ENCODE measurements around the gene CASP8AP2. TPM values are rescaled to one million over a fixed set of nuclear protein-coding genes. Genes with fewer than 3 reads are reported as not detected.
"Not testable (repeated sequence)": the region's sequence is repeated elsewhere in the genome, so short reads cannot be mapped to it uniquely, and the experiment has no call there.

The CASP8AP2 gene
- total and polyA plus RNA-seq, 2 donors, result 8.9 to 38.8 TPM

- Histone ChIP-seq H3K4me3 (ENCODE audit: low read depth, low read length) (no peak overlapping the region), H3K4me1 (ENCODE audit: insufficient read depth) (no peaks in the 10 kb centered on the region), H3K27ac (ENCODE audit: low read depth) (no peak overlapping the region), H3K36me3 (ENCODE audit: insufficient read depth) (no peaks in the 10 kb centered on the region)
- WGBS, result 87% methylated on average over 44 of the region's 44 CpGs
- no peak for DNase-seq (ENCODE audit: extremely low spot score)
Observed at GRCh38 chr6:89886378-89887120, 56.9 kb downstream of the CASP8AP2 start.

DNA sequence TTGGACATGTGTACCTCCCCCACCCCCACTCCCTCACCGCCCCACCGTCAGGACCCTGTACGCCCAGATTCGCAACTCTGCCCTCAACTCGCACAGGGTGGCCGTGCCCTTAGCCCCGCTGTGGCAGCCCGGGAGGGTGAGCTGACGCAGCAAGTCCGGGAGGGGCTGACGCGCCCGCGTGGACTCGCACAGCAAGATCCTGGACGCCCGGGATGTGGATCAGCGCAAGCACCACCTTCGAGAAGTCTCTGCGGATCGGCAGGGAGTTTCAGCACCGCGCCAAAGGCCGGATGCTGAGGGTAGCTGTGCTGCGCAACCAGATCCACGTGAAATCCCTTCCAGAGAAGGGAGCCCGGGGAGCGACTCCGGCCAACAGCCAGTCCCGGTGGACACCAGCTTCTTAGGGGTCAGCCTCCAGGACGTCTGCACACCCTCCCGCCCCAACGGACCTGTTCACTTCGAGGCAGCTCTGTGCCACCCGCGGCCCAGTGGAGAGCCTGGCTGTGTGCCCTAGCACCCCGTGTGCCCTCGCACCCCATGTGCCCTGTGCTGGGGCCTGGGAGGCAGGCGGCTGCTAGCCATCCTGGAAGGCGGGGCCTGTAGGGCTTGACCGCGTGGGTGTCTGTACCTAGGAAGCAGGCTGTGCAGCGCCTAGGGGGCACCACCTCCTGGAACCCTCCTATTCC is 57.9 kb downstream of the CASP8AP2 start:
- H3K4me3 ChIP-seq (ENCODE audit: low read depth, low read length), result no peak overlapping the region
- H3K4me1 ChIP-seq (ENCODE audit: insufficient read depth), result no peaks in the 10 kb centered on the region
- 21% methylated on average over 43 of the region's 43 CpGs for WGBS
- no peak for DNase-seq (ENCODE audit: extremely low spot score)
- no peak overlapping the region for H3K27ac ChIP-seq (ENCODE audit: low read depth)
- H3K36me3 ChIP-seq (ENCODE audit: insufficient read depth), result no peaks in the 10 kb centered on the region

DNA sequence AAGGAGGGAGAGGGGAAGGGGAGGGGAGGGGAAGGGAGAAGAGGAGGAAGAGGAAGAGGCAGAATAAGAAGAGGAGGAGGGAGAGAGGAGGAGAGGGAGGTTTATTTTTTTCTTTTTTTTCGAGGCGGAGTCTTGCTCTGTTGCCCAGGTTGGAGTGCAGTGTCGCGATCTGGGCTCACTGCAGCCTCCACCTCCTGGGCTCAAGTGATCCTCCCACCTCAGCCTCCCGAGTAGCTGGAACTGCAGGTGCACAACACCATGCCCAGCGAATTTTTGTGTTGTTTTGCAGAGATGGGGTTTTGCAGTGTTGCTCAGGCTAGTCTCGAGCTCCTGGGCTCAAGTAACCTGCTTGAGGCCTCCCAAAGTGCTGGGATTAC is 58.4 kb downstream of the CASP8AP2 start:
- whole genome bisulfite sequencing, result 82% methylated on average over 7 of the region's 7 CpGs
- Histone ChIP-seq H3K27ac (ENCODE audit: low read depth) (no peak overlapping the region), H3K4me3 (ENCODE audit: low read depth, low read length) (no peak overlapping the region), H3K36me3 (ENCODE audit: insufficient read depth) (no peaks in the 10 kb centered on the region), H3K4me1 (ENCODE audit: insufficient read depth) (no peaks in the 10 kb centered on the region)
- no peak for DNase-seq (ENCODE audit: extremely low spot score)

DNA sequence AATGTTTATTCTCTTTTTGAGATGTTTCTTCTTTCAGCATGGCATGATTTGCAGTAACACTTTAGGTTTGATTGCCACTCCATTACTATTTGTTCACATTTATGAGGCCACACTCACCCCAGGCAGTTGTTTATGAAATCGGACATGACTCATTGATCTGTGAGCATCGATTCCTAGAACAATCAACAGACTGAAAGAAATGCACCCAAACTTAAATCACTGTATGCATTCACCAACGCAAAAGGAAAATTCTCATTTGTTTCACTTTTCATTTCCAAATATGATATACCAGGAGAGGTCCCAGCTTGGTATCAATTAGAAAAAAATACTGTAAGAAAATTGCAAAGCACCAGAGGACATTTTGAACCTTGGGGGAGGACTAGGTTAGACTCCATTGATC is 59.2 kb downstream of the CASP8AP2 start:
- 80% methylated on average over 3 of the region's 3 CpGs for WGBS

DNA sequence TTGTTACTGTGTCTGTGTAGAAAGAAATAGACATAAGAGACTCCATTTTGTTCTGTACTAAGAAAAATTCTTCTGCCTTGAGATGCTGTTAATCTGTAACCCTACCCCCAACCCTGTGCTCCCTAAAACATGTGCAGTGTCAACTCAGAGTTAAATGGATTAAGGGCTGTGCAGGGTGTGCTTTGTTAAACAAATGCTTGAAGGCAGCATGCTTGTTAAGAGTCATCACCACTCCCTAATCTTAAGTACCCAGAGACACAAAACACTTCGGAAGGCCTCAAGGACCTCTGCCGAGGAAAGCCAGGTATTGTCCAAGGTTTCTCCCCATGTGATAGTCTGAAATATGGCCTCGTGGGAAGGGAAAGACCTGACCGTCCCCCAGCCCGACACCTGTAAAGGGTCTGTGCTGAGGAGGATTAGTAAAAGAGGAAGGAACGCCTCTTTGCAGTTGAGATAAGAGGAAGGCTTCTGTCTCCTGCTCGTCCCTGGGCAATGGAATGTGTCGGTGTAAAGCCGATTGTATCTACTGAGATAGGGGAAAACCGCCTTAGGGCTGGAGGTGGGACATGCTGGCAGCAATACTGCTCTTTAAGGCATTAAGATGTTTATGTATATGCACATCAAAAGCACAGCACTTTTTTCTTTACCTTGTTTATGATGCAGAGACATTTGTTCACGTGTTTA is 61.3 kb downstream of the CASP8AP2 start:
- DNase-seq (ENCODE audit: extremely low spot score); H3K4me3 ChIP-seq (ENCODE audit: low read depth, low read length); H3K4me1 ChIP-seq (ENCODE audit: insufficient read depth); H3K36me3 ChIP-seq (ENCODE audit: insufficient read depth); H3K27ac ChIP-seq (ENCODE audit: low read depth): not testable (repeated sequence)
- WGBS, result 5% methylated on average over 10 of the region's 11 CpGs

More for the DNA sequence above, 59.2 kb downstream of the CASP8AP2 start:
- no peak overlapping the region for H3K4me3 ChIP-seq (ENCODE audit: low read depth, low read length)
- no peak overlapping the region for H3K27ac ChIP-seq (ENCODE audit: low read depth)
- no peaks in the 10 kb centered on the region for H3K36me3 ChIP-seq (ENCODE audit: insufficient read depth)
- no peaks in the 10 kb centered on the region for H3K4me1 ChIP-seq (ENCODE audit: insufficient read depth)
- DNase-seq (ENCODE audit: extremely low spot score), result no peak

- DNase-seq (ENCODE audit: extremely low spot score); H3K4me3 ChIP-seq (ENCODE audit: low read depth, low read length); H3K27ac ChIP-seq (ENCODE audit: low read depth); H3K36me3 ChIP-seq (ENCODE audit: insufficient read depth); H3K4me1 ChIP-seq (ENCODE audit: insufficient read depth): not testable (repeated sequence)
- 90% methylated on average over 8 of the region's 8 CpGs for whole genome bisulfite sequencing
Observed at GRCh38 chr6:89892577-89892976, 62.9 kb downstream of the CASP8AP2 start.

DNA sequence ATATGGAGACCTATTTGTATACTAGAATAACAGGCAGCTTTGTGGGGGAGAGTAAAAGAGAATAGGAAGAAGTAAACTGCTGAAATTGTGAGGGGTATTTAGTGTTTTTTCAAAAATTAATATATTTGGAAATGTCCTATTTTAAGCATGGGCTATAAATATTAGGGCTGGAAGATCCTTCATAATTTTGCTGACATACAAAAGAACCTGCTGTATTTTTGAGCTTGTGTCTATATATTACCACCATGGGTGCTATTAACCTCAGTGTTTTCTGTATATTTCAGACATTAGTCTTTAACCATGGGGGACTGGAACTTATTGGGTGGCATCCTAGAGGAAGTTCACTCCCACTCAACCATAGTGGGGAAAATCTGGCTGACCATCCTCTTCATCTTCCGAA is 64.5 kb downstream of the CASP8AP2 start, which contains the start of gene GJA10:
Gene GJA10 (plus strand): TSS at position 301 of the 400 bp plus-strand sequence. CDS start 0 bp downstream, at position 301.
- no peak for DNase-seq (ENCODE audit: extremely low spot score)
- 94% methylated on average over 1 of the region's 1 CpG for WGBS
- Histone ChIP-seq H3K4me1 (ENCODE audit: insufficient read depth) (no peaks in the 10 kb centered on the region), H3K27ac (ENCODE audit: low read depth) (no peak within 1 kb of the TSS), H3K36me3 (ENCODE audit: insufficient read depth) (no peaks in the 10 kb centered on the region), H3K4me3 (ENCODE audit: low read depth, low read length) (no peak within 1 kb of the TSS)

DNA sequence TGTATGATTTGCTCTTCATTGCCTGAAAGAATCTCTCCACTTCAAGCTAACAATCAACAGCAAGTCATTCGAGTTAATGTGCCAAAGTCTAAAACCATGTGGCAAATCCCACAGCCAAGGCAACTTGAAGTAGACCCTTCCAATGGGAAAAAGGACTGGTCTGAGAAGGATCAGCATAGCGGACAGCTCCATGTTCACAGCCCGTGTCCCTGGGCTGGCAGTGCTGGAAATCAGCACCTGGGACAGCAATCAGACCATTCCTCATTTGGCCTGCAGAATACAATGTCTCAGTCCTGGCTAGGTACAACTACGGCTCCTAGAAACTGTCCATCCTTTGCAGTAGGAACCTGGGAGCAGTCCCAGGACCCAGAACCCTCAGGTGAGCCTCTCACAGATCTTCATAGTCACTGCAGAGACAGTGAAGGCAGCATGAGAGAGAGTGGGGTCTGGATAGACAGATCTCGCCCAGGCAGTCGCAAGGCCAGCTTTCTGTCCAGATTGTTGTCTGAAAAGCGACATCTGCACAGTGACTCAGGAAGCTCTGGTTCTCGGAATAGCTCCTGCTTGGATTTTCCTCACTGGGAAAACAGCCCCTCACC is 65.7 kb downstream of the CASP8AP2 start:
- Histone ChIP-seq H3K27ac (ENCODE audit: low read depth) (no peak overlapping the region), H3K36me3 (ENCODE audit: insufficient read depth) (no peaks in the 10 kb centered on the region), H3K4me3 (ENCODE audit: low read depth, low read length) (no peak overlapping the region), H3K4me1 (ENCODE audit: insufficient read depth) (no peaks in the 10 kb centered on the region)
- peak; percentile 47 for DNase-seq (ENCODE audit: extremely low spot score)
- 29% methylated on average over 8 of the region's 8 CpGs for WGBS

DNA sequence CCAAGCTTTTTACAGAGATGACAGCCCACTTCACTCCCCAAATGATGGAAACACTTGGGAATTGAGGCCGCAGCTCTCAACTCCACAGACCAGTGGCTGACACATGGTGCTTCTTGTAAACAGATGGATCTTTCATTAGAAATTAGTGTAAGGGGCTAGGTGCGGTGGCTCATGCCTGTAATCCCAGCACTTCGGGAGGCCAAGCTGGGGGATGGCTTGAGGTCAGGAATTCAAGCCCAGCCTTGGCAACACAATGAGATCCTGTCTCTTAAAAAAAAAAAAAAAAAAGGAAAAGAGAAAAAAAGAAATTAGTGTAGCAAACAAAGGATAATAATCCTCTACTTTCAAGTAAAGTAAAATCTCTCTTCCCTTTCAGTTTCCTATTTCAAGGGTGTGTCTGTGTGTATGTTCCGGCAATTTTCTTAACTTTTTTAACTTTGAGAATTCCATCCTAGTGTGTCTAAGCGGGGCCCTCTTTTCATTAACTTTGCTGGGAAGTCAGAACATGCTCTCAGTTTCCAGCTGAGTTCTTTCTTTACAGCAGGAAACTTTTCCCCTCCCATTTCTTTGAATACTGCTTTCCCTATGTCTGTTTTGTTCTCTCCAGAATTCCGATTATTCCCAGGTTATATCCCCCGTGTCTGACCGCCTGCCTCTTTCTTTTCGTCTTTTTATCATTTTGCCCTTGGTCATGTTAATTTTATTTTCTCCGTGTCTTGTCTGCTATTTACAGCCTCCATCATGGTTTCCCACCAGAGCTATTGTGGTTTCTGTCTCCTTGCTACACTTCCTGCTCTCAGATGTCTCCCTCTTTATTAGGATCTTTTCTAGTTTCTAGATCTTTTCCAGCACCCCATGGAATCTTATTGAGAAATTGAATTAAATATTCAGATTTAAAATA is 80.6 kb downstream of the CASP8AP2 start:
- DNase-seq (ENCODE audit: extremely low spot score); H3K4me1 ChIP-seq (ENCODE audit: insufficient read depth); H3K27ac ChIP-seq (ENCODE audit: low read depth); H3K36me3 ChIP-seq (ENCODE audit: insufficient read depth); H3K4me3 ChIP-seq (ENCODE audit: low read depth, low read length): not testable (repeated sequence)
- WGBS, result 54% methylated on average over 10 of the region's 10 CpGs

DNA sequence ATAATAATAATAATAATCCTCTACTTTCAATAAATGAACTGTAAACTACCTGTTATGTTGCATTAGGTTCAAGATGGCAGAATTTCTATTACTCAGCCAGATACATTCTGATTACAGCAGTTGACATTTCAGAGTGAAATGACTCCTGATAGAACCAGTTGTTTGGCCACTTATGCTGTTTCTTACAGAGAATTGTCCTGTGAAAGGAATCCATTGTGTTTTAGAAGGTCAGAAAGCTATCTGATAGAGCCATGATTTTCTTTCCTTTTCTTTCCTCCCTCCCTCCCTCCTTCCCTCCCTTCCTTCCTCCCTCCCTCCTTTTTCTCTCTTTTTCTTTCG is 81.2 kb downstream of the CASP8AP2 start:
- no peak for DNase-seq (ENCODE audit: extremely low spot score)
- Histone ChIP-seq H3K36me3 (ENCODE audit: insufficient read depth) (no peaks in the 10 kb centered on the region), H3K4me3 (ENCODE audit: low read depth, low read length) (no peak overlapping the region), H3K27ac (ENCODE audit: low read depth) (no peak overlapping the region), H3K4me1 (ENCODE audit: insufficient read depth) (no peaks in the 10 kb centered on the region)
- 81% methylated on average over 1 of the region's 1 CpG for WGBS

- no peak for DNase-seq (ENCODE audit: extremely low spot score)
- Histone ChIP-seq H3K4me1 (ENCODE audit: insufficient read depth) (no peaks in the 10 kb centered on the region), H3K4me3 (ENCODE audit: low read depth, low read length) (no peak overlapping the region), H3K27ac (ENCODE audit: low read depth) (no peak overlapping the region), H3K36me3 (ENCODE audit: insufficient read depth) (no peaks in the 10 kb centered on the region)
- 95% methylated on average over 3 of the region's 3 CpGs for WGBS
Observed at GRCh38 chr6:89916136-89916920, 86.6 kb downstream of the CASP8AP2 start.

GRCh38 chr6:89917216-89917615 is 87.5 kb downstream of the CASP8AP2 start:
- no peak for DNase-seq (ENCODE audit: extremely low spot score)
- no peak overlapping the region for H3K4me3 ChIP-seq (ENCODE audit: low read depth, low read length)
- WGBS, result 96% methylated on average over 4 of the region's 4 CpGs
- H3K36me3 ChIP-seq (ENCODE audit: insufficient read depth), result no peaks in the 10 kb centered on the region
- no peak overlapping the region for H3K27ac ChIP-seq (ENCODE audit: low read depth)
- H3K4me1 ChIP-seq (ENCODE audit: insufficient read depth), result no peaks in the 10 kb centered on the region
